A673 (cell line): Measurements from ENCODE around the gene BECN2.

ENCODE experiments used
- EZH2 ChIP-seq: fragments of 200-600 bp; sonication (generic); IDR thresholded peaks from 2 replicates; pipeline ENCODE4 v1.6.1; 2017; ENCODE audit warnings: borderline replicate concordance, low read depth, mild to moderate bottlenecking, mixed read lengths, antibody characterized with exemption, low read length; ENCODE audit not compliant: poor library complexity, severe bottlenecking
- TF ChIP-seq, protein P1 (sequence below): fragments of 300-800, 200-600 bp; sonication (generic); conservative IDR thresholded peaks from 2 replicates; pipeline ENCODE4 v1.5.1; 2017; ENCODE audit warnings: low read depth, mild to moderate bottlenecking, antibody characterized with exemption, low read length, moderate library complexity, mixed read lengths

DNA sequence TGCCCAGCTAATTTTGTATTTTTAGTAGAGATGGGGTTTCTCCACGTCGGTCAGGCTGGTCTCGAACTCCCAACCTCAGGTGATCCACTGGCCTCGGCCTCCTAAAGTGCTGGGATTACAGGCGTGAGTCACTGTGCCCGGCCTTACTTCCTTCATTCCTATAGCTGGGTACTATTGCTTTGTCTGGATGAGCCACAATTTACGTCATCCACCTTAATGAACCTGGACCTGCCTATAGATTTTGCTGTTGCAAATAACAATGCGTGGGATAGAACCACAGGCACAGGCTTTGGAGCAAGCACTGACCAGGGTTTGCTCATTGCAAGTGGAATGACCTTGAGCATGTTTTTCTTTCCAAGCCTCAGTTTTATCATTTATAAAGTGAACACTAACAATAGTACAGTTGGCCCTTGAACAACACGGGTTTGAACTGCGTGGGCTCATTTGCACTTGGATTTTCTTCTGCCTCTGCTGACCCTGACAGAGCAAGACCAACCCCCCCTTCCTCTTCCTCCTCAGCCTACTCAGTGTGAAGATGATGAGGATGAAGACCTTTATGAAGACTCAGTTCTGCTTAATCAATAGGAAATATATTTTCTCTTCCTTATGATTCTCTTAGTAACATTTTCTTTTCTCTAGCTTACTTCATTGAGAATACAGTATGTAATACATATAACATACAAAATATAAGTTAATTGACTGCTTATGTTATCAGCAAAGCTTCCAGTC, 33.3 kb upstream of the BECN2 start:
- TF ChIP-seq, protein P1, sequence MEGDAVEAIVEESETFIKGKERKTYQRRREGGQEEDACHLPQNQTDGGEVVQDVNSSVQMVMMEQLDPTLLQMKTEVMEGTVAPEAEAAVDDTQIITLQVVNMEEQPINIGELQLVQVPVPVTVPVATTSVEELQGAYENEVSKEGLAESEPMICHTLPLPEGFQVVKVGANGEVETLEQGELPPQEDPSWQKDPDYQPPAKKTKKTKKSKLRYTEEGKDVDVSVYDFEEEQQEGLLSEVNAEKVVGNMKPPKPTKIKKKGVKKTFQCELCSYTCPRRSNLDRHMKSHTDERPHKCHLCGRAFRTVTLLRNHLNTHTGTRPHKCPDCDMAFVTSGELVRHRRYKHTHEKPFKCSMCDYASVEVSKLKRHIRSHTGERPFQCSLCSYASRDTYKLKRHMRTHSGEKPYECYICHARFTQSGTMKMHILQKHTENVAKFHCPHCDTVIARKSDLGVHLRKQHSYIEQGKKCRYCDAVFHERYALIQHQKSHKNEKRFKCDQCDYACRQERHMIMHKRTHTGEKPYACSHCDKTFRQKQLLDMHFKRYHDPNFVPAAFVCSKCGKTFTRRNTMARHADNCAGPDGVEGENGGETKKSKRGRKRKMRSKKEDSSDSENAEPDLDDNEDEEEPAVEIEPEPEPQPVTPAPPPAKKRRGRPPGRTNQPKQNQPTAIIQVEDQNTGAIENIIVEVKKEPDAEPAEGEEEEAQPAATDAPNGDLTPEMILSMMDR, result no peak
- TF ChIP-seq EZH2, result no peak
